Uterus (tissue), 4 donors: ENCODE data around the gene ANKH. TPM values are rescaled to one million over a fixed set of nuclear protein-coding genes. Genes with fewer than 3 reads are reported as not detected.

ENCODE experiments used
- DNase-seq, 2 donors: peaks; one replicate each; pipeline ENCODE4 v3.0.0-alpha.2; 2019 to 2020
- H3K27ac ChIP-seq, 2 donors: fragments of 200-600 bp; sonication (generic); 1 replicate in 1 of 2; 2 replicates in 1 of 2; pipeline ENCODE4 v1.5.1; 2016 to 2018
- H3K27me3 ChIP-seq, 2 donors: fragments of 200-600 bp; sonication (generic); one replicate each; pipeline ENCODE4 v1.5.1; 2018 to 2019; ENCODE audit warnings: control low read depth in 1 of 2
- H3K36me3 ChIP-seq, 2 donors: fragments of 200-600 bp; sonication (generic); one replicate each; pipeline ENCODE4 v1.5.1; 2019; ENCODE audit warnings: control low read depth in 1 of 2
- H3K4me1 ChIP-seq, 2 donors: fragments of 200-600 bp; sonication (generic); one replicate each; pipeline ENCODE4 v1.5.1; 2018 to 2019; ENCODE audit warnings: control low read depth in 1 of 2
- H3K4me3 ChIP-seq, 2 donors: fragments of 200-600 bp; sonication (generic); 1 replicate in 1 of 2; 2 replicates in 1 of 2; pipeline ENCODE4 v1.5.1; 2018 to 2019; ENCODE audit warnings: mild to moderate bottlenecking in 1 of 2
- H3K9me3 ChIP-seq, 2 donors: fragments of 200-600 bp; sonication (generic); one replicate each; pipeline ENCODE4 v1.5.1; 2019; ENCODE audit warnings: control low read depth in 1 of 2
- POLR2A ChIP-seq, 2 donors: fragments of 450-650 bp; IDR thresholded peaks; one replicate each; pipeline ENCODE4 v1.6.1; 2016; ENCODE audit warnings: antibody characterized with exemption in 2 of 2, mild to moderate bottlenecking in 1 of 2, moderate library complexity in 1 of 2
- intact Hi-C: fragments of 100-400 bp; cut with DNase I; formaldehyde crosslinking; loops from one replicate; pipeline ENCODE4 v1.15.1; 2023; ENCODE audit warnings: low total_unique reads
- total RNA-seq, 4 donors: library from RNA; depleted of rRNA in 3 of 4; stranded (reverse); fragments of >200 nt in 3 of 4; gene quantifications; one replicate each; pipeline versions ENCODE4 v1.1.0 to v1.2.4, GENCODE V29; 2014 to 2023
- TF ChIP-seq, protein P1 (sequence below), 4 experiments: fragments of 200-600 bp in 2 of 4; fragments of 450-650 bp in 2 of 4; sonication (generic) in 2 of 4; IDR thresholded peaks; one replicate each; pipeline ENCODE4 v1.5.1; 2016 to 2019; ENCODE audit warnings: antibody characterized with exemption in 4 of 4, mild to moderate bottlenecking in 2 of 4, moderate library complexity in 1 of 4
- donor health status: DM: yes; HTN: yes; CAD: no.

ANKH gene
- total RNA-seq, 4 donors from 2014 or later: 2.9 to 47.7 (median 26.9) TPM

DNA sequence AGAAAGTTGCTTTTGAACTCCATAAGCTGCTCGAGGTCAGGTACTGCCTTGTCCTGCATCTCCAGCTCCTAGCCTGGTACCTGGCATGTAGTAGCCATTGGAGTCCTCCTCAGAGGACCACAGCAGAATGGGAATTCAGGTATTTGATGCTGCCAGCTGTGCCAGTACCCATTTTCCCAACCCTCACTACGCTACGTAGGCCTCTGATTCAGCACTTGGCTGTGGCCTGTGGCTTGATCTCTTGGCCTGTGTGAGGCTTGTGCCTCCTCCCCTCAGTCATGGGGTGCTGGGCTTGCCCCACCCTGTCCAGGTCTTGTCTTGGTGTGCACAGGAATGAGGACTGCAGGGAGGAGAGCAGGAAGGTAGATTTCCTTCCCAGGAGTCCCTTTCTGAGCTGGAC, 195.3 kb downstream of the ANKH start:
- Histone ChIP-seq H3K4me3 (no peak overlapping the region), H3K9me3 (no peaks in the 10 kb centered on the region), H3K27me3 (no peaks in the 10 kb centered on the region), H3K27ac (no peak overlapping the region), H3K4me1 (peaks cover 0 to 4% of the 10 kb centered on the region in 2 donors), H3K36me3 (no peaks in the 10 kb centered on the region)
- TF ChIP-seq POLR2A (IDR thresholded peaks at IDR 0.05): no peak
- TF ChIP-seq, protein P1, sequence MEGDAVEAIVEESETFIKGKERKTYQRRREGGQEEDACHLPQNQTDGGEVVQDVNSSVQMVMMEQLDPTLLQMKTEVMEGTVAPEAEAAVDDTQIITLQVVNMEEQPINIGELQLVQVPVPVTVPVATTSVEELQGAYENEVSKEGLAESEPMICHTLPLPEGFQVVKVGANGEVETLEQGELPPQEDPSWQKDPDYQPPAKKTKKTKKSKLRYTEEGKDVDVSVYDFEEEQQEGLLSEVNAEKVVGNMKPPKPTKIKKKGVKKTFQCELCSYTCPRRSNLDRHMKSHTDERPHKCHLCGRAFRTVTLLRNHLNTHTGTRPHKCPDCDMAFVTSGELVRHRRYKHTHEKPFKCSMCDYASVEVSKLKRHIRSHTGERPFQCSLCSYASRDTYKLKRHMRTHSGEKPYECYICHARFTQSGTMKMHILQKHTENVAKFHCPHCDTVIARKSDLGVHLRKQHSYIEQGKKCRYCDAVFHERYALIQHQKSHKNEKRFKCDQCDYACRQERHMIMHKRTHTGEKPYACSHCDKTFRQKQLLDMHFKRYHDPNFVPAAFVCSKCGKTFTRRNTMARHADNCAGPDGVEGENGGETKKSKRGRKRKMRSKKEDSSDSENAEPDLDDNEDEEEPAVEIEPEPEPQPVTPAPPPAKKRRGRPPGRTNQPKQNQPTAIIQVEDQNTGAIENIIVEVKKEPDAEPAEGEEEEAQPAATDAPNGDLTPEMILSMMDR (IDR thresholded peaks at IDR 0.05): no peak
- intact Hi-C loops: no loop called here
- no peak for DNase-seq

DNA sequence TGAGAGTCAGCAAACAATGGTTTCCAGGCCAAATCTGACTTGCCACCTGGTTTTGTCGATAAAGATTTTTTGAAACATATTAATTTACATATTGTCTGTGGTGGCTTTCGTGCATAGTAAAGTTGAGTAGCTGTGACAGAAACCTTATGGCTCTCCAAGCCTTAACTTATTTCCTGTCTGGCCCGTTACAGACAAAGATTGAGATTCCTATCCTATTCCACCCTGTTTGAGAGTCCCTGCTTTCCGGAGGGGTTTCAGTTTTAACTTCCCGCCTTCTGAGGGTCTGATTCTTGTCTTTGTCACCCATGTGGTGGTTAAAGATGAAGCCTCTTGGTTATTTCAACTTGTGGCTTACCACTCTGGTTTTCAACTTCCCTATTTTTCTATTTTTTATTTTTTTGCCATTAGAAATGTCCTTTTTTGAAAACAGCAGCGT, 195.7 kb downstream of the ANKH start:
- DNase-seq: no peak
- H3K36me3 ChIP-seq: no peaks in the 10 kb centered on the region
- H3K27me3 ChIP-seq: no peaks in the 10 kb centered on the region
- H3K27ac ChIP-seq: no peak overlapping the region
- peaks cover 0 to 4% of the 10 kb centered on the region in 2 donors for H3K4me1 ChIP-seq
- no peak overlapping the region for H3K4me3 ChIP-seq
- TF ChIP-seq, protein P1 (IDR thresholded peaks at IDR 0.05): no peak
- no peak for TF ChIP-seq POLR2A (IDR thresholded peaks at IDR 0.05)
- no peaks in the 10 kb centered on the region for H3K9me3 ChIP-seq
- intact Hi-C loops: no loop called here

DNA sequence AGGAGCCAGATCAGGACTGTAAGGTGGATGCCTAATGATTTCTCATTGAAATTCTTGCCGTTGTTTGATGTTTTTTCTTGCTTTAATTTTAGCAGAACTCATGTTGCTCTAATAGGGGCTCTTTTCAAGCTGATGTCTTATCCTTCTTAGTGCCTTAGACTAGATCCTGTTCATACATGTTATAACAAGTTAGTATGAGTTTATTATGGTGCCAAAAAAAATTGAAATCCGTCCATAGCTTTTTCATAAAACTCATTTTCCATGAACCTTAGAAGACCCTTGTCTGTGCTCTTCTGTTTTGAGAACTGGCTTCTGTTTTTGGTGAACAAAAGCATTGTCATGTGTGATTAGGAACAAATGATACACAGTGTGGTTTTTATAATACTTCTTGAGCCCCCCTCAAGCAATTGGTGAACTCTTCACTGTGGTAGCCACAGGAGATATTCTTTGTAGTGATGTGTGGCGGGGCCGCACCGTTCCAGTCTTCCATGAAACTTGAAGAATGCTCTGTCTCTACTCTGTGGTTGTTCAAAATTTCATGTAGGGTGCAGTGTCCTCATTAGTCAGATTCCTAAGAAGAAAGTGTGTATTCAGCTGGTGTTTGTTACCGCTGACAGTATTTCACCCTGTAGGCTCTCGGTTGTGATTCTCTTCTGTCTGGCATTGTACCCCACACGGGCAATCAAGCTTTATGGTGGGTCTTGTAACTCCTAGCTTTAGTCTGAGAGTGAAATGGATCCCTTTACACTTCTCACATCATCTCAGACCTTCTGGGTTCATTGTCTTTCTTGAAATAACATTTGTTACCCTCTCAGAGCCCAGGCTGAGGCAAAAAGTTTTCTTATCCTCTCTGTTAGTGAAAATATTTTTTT, 196.4 kb downstream of the ANKH start:
- intact Hi-C loops: no loop called here
- no peak overlapping the region for H3K4me3 ChIP-seq
- H3K27ac ChIP-seq: no peak overlapping the region
- no peak for DNase-seq
- H3K9me3 ChIP-seq: no peaks in the 10 kb centered on the region
- no peaks in the 10 kb centered on the region for H3K27me3 ChIP-seq
- no peaks in the 10 kb centered on the region for H3K36me3 ChIP-seq
- H3K4me1 ChIP-seq: peaks cover 0 to 4% of the 10 kb centered on the region in 2 donors
- TF ChIP-seq, protein P1 (IDR thresholded peaks at IDR 0.05): no peak
- no peak for TF ChIP-seq POLR2A (IDR thresholded peaks at IDR 0.05)

DNA sequence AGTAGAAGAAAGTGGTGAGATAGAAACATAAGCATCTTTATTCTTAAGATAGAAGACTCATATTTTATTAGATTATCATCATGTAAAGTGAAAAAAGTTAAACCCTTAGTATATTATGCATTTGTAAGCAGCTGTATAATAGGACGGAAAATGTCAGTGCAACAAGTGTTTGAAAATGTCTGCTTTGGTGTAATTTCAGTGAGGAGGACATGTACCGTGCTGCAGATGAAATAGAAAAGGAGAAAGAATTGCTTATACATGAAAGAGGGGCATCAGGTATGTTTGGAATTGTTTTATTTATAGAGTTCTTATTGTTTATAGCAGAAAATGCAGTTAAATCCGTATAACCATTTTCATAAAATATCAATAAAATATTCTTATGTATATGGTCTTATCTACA, 198.1 kb downstream of the ANKH start:
- no peaks in the 10 kb centered on the region for H3K36me3 ChIP-seq
- peaks cover 0 to 4% of the 10 kb centered on the region in 2 donors for H3K4me1 ChIP-seq

More for the DNA sequence above, 198.1 kb downstream of the ANKH start:
- Histone ChIP-seq H3K27me3 (no peaks in the 10 kb centered on the region), H3K9me3 (no peaks in the 10 kb centered on the region), H3K4me3 (no peak overlapping the region), H3K27ac (no peak overlapping the region)
- DNase-seq: no peak
- intact Hi-C loops: no loop called here
- TF ChIP-seq, protein P1 (IDR thresholded peaks at IDR 0.05): no peak
- TF ChIP-seq POLR2A (IDR thresholded peaks at IDR 0.05): no peak
